Stimulated activated naive CD8-positive, alpha-beta T cell treated with anti-CD3 and anti-CD28 coated beads, Interleukin-15, amount 100 ng/mL, for 72 hours (primary cell): Measurements from ENCODE around the gene TEX29.
A peak's percentile ranks its signal among the peaks of the same experiment; 100 is the strongest.

ENCODE experiments used
- ATAC-seq: fragments of 150-1000 bp; cut with Tn5 transposase; 2 replicates; pipeline ENCODE4 v1.10.0; 2021; ENCODE audit warnings: mild to moderate bottlenecking, moderate library complexity
- DNase-seq, 2 donors: peaks; one replicate each; pipeline ENCODE4 v3.0.0; 2021 to 2022
- H3K27ac Mint-ChIP-seq, 2 donors: one replicate each; pipeline ENCODE4 v1.8.0; 2022; ENCODE audit warnings: mild to moderate bottlenecking in 2 of 2, mixed read lengths in 2 of 2, moderate library complexity in 2 of 2
- H3K27me3 Mint-ChIP-seq: one replicate; pipeline ENCODE4 v1.8.0; 2022; ENCODE audit warnings: mixed read lengths
- H3K4me1 Mint-ChIP-seq: one replicate; pipeline ENCODE4 v1.8.0; 2022; ENCODE audit warnings: mild to moderate bottlenecking, mixed read lengths
- H3K4me3 Mint-ChIP-seq, 2 donors: one replicate each; pipeline ENCODE4 v1.8.0; 2022; ENCODE audit warnings: mild to moderate bottlenecking in 2 of 2, mixed read lengths in 2 of 2, moderate library complexity in 1 of 2
- H3K9me3 Mint-ChIP-seq, 2 donors: one replicate each; pipeline ENCODE4 v1.8.0; 2022; ENCODE audit warnings: mixed read lengths in 2 of 2

The TEX29 gene

GRCh38 chr13:111363121-111363520, 42.7 kb downstream of the TEX29 start:
- Mint-ChIP-seq H3K9me3 (no peaks in the 10 kb centered on the region), H3K27ac (no peak overlapping the region), H3K27me3 (no peaks in the 10 kb centered on the region), H3K4me1 (no peaks in the 10 kb centered on the region), H3K4me3 (no peak overlapping the region)
- no peak for ATAC-seq
- no peak for DNase-seq

- no peak overlapping the region for H3K4me3 Mint-ChIP-seq
- no peak for DNase-seq
- no peaks in the 10 kb centered on the region for H3K4me1 Mint-ChIP-seq
- no peaks in the 10 kb centered on the region for H3K9me3 Mint-ChIP-seq
- no peak for ATAC-seq
- H3K27me3 Mint-ChIP-seq: no peaks in the 10 kb centered on the region
- no peak overlapping the region for H3K27ac Mint-ChIP-seq
These were observed 43.1 kb downstream of the TEX29 start for GRCh38 chr13:111363591-111363990.

GRCh38 chr13:111365149-111366005, 44.9 kb downstream of the TEX29 start:
- ATAC-seq: no peak
- H3K9me3 Mint-ChIP-seq: peaks cover 0 to 6% of the 10 kb centered on the region in 2 donors
- H3K4me1 Mint-ChIP-seq: no peaks in the 10 kb centered on the region
- H3K27ac Mint-ChIP-seq: no peak overlapping the region
- DNase-seq: no peak
- no peaks in the 10 kb centered on the region for H3K27me3 Mint-ChIP-seq
- H3K4me3 Mint-ChIP-seq: no peak overlapping the region

DNA sequence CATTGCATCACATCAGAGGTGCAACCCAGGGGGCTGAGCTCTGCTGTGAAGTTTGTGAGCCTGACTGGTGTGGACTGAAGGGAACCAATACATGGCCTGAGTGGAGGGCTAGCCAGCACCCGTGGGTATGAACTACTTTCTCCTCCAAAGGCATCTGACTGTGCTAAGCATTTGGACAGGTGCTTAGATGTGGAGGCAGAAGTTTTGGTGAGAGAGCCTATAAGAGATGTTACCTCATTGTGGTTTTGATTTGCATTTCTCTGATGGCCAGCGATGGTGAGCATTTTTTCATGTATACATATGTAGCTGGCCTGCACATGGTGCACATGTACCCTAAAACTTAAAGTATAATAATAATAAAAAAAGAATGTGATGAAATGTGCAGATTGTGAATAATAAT, 46.9 kb downstream of the TEX29 start:
- H3K4me3 Mint-ChIP-seq: no peak overlapping the region

DNA sequence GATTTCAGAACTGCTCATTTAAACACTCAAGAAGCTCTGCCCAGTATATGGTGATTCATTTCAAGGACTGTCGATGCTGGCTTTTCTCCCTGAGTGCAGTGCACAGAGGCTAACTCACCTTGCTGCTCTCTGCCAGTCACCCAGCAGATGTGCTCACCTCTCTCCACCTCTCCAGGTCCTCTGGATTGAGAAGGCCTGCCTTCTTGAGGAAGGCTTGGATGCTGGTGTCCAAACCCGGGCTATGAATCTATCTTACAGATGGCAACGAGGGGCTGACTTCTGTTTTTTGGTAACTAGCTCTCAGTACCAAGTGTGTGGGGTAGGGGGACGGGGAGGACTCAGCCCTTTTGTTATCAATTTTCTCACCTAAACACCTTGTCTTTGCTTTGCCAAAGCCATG, 47.6 kb downstream of the TEX29 start:
- H3K9me3 Mint-ChIP-seq: peaks cover 7 to 13% of the 10 kb centered on the region in 2 donors
- DNase-seq (no peak), ATAC-seq (no peak)
- H3K27me3 Mint-ChIP-seq: no peaks in the 10 kb centered on the region
- H3K4me3 Mint-ChIP-seq: no peak overlapping the region
- no peak overlapping the region for H3K27ac Mint-ChIP-seq
- peaks cover 7% of the 10 kb centered on the region for H3K4me1 Mint-ChIP-seq

More for the DNA sequence above, 46.9 kb downstream of the TEX29 start:
- H3K27ac Mint-ChIP-seq: no peak overlapping the region
- no peaks in the 10 kb centered on the region for H3K27me3 Mint-ChIP-seq
- DNase-seq (no peak), ATAC-seq (no peak)
- H3K9me3 Mint-ChIP-seq: peaks cover 0 to 6% of the 10 kb centered on the region in 2 donors
- H3K4me1 Mint-ChIP-seq: no peaks in the 10 kb centered on the region

GRCh38 chr13:111370147-111370546, 49.7 kb downstream of the TEX29 start:
- ATAC-seq (no peak), DNase-seq (no peak)
- peaks cover 8 to 25% of the 10 kb centered on the region in 2 donors for H3K9me3 Mint-ChIP-seq
- H3K27ac Mint-ChIP-seq: no peak overlapping the region
- H3K4me1 Mint-ChIP-seq: peaks cover 17% of the 10 kb centered on the region
- no peak overlapping the region for H3K4me3 Mint-ChIP-seq
- no peaks in the 10 kb centered on the region for H3K27me3 Mint-ChIP-seq

GRCh38 chr13:111370570-111371535, 50.4 kb downstream of the TEX29 start:
- Mint-ChIP-seq H3K4me1 (peaks cover 17% of the 10 kb centered on the region), H3K27ac (no peak overlapping the region), H3K9me3 (peaks cover 8 to 25% of the 10 kb centered on the region in 2 donors), H3K4me3 (no peak overlapping the region), H3K27me3 (no peaks in the 10 kb centered on the region)
- ATAC-seq (no peak), DNase-seq (no peak)

- no peak for DNase-seq
- no peak for ATAC-seq
- Mint-ChIP-seq H3K4me1 (peaks cover 17% of the 10 kb centered on the region), H3K9me3 (peaks cover 8 to 25% of the 10 kb centered on the region in 2 donors), H3K4me3 (no peak overlapping the region), H3K27ac (no peak overlapping the region), H3K27me3 (no peaks in the 10 kb centered on the region)
These were observed 51.3 kb downstream of the TEX29 start for GRCh38 chr13:111371720-111372119.

- H3K4me3 Mint-ChIP-seq: peak overlapping the region in 1 of 2 donors; percentile 39
- peaks cover 17% of the 10 kb centered on the region for H3K4me1 Mint-ChIP-seq
- H3K27ac Mint-ChIP-seq: peak overlapping the region in 1 of 2 donors; percentile 56
- no peaks in the 10 kb centered on the region for H3K27me3 Mint-ChIP-seq
- no peak for ATAC-seq
- no peak for DNase-seq
- peaks cover 8 to 25% of the 10 kb centered on the region in 2 donors for H3K9me3 Mint-ChIP-seq
These were observed 52.4 kb downstream of the TEX29 start for GRCh38 chr13:111372651-111373425.

DNA sequence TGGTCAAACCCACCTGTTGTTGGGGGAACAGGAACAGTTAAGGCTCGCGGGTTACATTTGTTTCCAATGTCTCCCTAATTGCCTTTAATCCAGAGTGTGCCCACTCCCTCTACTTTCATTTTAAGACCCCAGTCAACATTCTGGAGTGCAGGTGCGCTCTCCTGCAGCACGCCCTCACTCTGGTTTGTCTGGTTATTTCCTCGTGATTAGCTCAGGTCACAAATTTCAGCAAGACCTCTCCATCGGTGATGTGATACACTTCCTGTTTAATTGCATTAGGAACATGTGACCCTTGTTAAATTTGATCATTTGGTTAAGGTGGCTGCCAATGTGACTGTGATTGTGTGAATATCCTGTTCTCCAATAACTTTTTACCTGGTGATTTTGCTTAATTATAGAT, 53.0 kb downstream of the TEX29 start:
- Mint-ChIP-seq H3K4me3 (peak overlapping the region in 1 of 2 donors; percentile 39), H3K9me3 (peaks cover 8 to 25% of the 10 kb centered on the region in 2 donors), H3K27me3 (no peaks in the 10 kb centered on the region), H3K27ac (peak overlapping the region in 1 of 2 donors; percentile 56), H3K4me1 (peaks cover 17% of the 10 kb centered on the region)
- ATAC-seq (no peak), DNase-seq (no peak)

DNA sequence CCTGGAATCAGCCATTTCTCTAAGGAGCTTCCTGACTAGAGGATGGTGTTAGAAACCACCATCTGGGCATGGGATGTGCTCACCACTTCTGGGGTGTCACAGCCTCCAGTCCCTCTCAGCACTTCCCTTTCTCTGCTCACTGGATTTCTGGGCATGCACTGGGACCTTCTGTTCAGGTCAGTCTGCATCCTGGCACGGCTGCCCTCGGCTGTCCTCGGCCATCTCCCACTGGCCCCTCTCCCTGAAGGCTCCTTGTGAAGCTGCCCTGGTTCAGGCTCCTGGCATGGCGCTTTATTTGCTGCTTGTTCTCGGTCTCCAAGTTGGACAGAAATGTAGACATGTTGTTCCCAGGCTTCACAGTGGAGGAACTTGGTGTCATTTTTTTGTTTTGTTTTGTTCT, 60.0 kb downstream of the TEX29 start:
- H3K4me3 Mint-ChIP-seq: no peak overlapping the region
- DNase-seq: no peak
- H3K27me3 Mint-ChIP-seq: no peaks in the 10 kb centered on the region
- peaks cover 26% of the 10 kb centered on the region for H3K4me1 Mint-ChIP-seq
- ATAC-seq: no peak
- peaks cover 4 to 7% of the 10 kb centered on the region in 2 donors for H3K9me3 Mint-ChIP-seq
- no peak overlapping the region for H3K27ac Mint-ChIP-seq

DNA sequence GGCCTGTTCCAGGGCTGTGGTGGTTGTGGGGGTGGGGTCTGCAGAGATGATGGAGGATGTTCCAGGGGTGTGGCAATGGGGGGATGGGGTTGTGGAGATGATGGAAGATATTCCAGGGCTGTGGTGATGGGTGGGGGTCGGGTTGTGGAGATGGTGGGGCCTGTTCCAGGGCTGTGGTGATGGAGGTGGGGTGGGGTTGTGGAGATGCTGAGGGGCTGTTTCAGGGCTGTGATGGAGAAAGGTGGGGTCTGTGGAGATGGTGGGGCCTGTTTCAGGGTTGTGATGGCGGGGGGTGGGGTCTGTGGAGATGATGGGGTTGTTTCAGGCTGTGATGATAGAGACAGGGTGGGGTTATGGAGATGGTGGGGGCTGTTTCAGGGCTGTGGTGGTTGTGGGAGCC, 62.0 kb downstream of the TEX29 start:
- Mint-ChIP-seq H3K27ac (no peak overlapping the region), H3K4me3 (no peak overlapping the region), H3K9me3 (peaks cover 4 to 7% of the 10 kb centered on the region in 2 donors), H3K4me1 (peaks cover 29% of the 10 kb centered on the region), H3K27me3 (no peaks in the 10 kb centered on the region)
- DNase-seq: no peak
- ATAC-seq: no peak

DNA sequence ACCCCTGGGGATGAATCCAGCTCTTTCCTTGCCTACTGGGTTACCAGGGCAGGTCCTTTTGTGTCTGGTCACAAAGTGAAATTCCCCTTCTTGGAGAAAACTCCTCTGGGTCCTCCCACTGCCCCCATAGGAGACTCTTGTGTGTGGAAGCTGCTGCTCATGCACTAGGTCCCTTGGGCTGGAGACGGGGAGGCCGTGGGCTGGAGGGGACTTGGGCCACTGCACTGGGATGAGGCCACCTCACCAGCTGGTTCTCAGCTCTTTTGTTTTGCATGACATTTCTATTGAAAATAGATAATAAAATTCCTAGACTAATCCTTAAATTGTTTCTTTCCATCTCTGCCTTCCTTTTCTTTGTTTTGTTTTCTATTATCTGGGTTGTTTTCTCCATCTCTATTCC, 62.4 kb downstream of the TEX29 start:
- no peaks in the 10 kb centered on the region for H3K27me3 Mint-ChIP-seq
- no peak overlapping the region for H3K4me3 Mint-ChIP-seq
- no peak for ATAC-seq
- DNase-seq: no peak
- peaks cover 4 to 7% of the 10 kb centered on the region in 2 donors for H3K9me3 Mint-ChIP-seq
- H3K27ac Mint-ChIP-seq: no peak overlapping the region
- peaks cover 29% of the 10 kb centered on the region for H3K4me1 Mint-ChIP-seq

DNA sequence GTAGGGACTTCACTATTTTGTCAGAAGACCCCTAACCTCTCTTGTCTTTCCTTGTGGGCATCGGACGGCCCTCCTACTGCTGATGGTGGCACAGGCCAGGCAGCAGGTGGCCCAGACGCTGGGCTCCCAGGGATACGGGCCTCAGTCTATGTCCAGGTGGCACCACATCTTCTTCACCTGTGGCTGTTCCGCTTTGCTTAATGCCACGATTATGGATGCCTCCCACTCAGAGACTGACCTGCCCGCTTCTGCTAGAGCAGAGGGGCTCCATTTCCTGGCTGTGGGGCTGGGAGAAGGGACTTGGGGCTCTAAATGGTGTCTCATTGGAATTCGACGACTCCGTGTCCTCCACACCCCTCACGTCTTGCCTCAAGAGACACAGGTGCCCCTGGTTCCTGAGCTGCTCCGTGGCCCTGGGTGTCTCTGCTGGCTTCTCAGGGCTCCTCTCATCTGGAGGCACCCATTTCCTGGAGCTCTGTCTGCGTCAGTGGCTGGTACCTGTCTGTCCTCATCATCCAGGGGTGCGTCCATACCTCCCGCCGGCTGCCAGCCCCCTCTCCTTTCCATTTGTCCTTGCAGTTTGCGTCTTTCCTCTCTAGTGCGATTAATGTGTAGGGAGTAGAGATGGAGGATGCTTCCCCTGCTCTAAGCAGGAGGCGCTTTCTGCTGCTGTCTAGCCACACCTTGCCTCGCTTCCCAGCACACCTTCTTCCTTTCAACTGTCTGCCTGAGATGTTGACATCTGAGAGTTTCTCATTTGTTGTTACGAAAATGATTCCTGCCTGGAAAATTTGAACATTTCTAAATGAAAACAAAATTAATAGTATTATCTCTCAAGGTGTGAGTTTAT, 63.4 kb downstream of the TEX29 start:
- peak; percentile 48 for ATAC-seq

More for the DNA sequence above, 63.4 kb downstream of the TEX29 start:
- Mint-ChIP-seq H3K9me3 (peaks cover 4 to 7% of the 10 kb centered on the region in 2 donors), H3K27ac (no peak overlapping the region), H3K4me1 (peaks cover 35% of the 10 kb centered on the region), H3K27me3 (no peaks in the 10 kb centered on the region), H3K4me3 (peak overlapping the region in 1 of 2 donors; percentile 44)
- no peak for DNase-seq
